ENCODE measurements around the gene CUX1. TPM values are rescaled to one million over a fixed set of nuclear protein-coding genes. Genes with fewer than 3 reads are reported as not detected.

CUX1 gene
- total RNA-seq, 2 experiments from 2014 or later, result 35.6 to 38.0 TPM

DNA sequence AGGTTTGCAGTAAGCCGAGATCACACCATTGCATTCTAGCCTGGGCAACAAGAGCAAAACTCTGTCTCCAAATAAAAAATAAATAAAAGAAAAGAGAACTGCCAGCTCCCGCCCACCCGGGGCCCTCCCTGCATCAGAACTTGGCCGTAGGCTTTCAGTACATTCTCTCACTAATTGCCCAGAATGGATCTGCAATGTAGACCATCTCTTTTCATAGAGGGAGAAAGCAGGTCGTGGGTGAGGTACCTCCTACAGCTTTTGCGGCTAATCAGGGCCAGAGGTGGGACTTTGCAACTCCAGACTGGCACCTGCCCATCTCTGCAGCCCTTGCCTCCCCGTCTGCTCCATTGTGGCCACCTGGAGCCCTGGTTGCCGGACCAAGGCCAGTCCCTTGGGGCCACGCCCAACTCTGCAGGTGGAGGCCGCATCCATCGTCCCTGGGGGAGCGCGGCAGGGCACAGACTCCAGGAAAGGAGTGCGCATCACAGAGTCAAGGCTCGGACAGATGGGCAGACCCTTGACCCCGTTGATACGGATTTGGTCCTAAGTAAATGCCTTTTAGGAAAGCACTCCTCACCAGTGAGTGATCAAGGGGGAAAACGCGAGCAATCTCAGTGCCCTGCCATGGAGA, 290.2 kb downstream of the CUX1 start:
- intact Hi-C loops (cut with DNase I, micrococcal nuclease), result no loop called here
- H3K9me3 Mint-ChIP-seq, result no peaks in the 10 kb centered on the region
- Histone ChIP-seq H3K27me3 (ENCODE audit: control insufficient read depth in 1 of 2, insufficient read depth in 2 of 2, low read length in 2 of 2) (no peaks in the 10 kb centered on the region), H3K4me3 (ENCODE audit: low read length) (no peak overlapping the region), H3K9me3 (ENCODE audit: control insufficient read depth in 1 of 2, insufficient read depth in 1 of 2, low read length in 2 of 2) (no peaks in the 10 kb centered on the region), H3K36me3 (ENCODE audit: insufficient read depth, low read length) (peaks cover 18% of the 10 kb centered on the region), H3K4me1 (ENCODE audit: insufficient read depth, low read length) (no peaks in the 10 kb centered on the region), H3K27ac (ENCODE audit: low read depth in 1 of 2, low read length in 2 of 2) (no peak overlapping the region)
- peaks cover 57% of the 10 kb centered on the region for H3K36me3 Mint-ChIP-seq (ENCODE audit: low read depth)
- ChIA-PET POLR2A (no interaction called here), CTCF (no interaction called here)
- H3K4me3 Mint-ChIP-seq, result no peak overlapping the region
- no peak overlapping the region for H3K27ac Mint-ChIP-seq
- no peaks in the 10 kb centered on the region for H3K27me3 Mint-ChIP-seq
- TF ChIP-seq, protein P1, sequence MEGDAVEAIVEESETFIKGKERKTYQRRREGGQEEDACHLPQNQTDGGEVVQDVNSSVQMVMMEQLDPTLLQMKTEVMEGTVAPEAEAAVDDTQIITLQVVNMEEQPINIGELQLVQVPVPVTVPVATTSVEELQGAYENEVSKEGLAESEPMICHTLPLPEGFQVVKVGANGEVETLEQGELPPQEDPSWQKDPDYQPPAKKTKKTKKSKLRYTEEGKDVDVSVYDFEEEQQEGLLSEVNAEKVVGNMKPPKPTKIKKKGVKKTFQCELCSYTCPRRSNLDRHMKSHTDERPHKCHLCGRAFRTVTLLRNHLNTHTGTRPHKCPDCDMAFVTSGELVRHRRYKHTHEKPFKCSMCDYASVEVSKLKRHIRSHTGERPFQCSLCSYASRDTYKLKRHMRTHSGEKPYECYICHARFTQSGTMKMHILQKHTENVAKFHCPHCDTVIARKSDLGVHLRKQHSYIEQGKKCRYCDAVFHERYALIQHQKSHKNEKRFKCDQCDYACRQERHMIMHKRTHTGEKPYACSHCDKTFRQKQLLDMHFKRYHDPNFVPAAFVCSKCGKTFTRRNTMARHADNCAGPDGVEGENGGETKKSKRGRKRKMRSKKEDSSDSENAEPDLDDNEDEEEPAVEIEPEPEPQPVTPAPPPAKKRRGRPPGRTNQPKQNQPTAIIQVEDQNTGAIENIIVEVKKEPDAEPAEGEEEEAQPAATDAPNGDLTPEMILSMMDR (IDR thresholded peaks at IDR 0.05), result no peak
- no peaks in the 10 kb centered on the region for H3K4me1 Mint-ChIP-seq (ENCODE audit: low read depth)
- DNase-seq, result no peak
- no peak for ATAC-seq (ENCODE audit: poor library complexity)

DNA sequence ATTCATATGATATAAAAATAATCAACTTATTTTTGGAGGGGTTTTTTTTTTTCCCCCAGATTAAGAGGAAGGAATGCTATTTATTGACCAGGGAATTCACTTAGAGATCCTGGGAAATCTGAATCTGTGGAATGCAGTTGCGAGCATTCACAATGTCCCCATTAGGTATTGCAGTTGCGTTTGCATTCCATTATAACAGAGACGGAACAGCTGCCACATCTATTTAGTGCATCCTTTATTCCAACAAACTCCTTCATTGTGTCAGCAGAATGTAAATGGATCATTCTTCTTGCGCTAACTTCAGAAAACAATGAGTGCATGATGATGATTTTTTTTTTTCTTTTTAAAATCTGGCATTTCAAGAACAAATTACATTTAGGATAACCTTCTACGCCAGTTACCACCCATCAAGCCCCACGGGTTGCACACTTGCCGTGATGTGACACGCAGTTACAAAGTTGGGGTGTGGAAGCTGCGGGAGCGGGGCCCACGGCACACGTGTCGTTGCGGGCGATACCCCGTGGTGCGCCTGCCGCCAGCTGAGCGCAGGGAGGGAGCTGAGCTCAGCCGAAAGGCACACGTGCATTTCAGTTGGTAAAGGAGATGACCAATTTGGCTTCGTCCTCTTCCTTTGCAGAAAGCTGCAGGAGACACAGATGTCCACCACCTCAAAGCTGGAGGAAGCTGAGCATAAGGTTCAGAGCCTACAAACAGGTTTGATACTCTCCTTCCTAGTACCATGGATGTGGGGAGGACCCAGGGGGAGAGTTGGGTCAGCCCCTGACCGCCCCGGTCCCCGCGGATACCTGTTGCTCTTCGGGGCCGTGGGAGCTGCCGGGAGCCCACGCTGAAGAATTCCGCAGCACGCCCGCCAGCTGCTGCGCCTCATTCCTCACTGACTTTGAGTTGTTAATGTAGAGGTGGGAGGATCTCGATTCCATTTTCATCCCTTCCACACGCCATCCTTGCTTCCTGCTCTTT, 293.9 kb downstream of the CUX1 start:
- TF ChIP-seq, protein P1 (IDR thresholded peaks at IDR 0.05), result no peak
- CTCF ChIA-PET, result no interaction called here

GRCh38 chr7:102115181-102115580, 297.8 kb downstream of the CUX1 start:
- TF ChIP-seq, protein P1 (IDR thresholded peaks at IDR 0.05), result no peak
- Mint-ChIP-seq H3K4me3 (no peak overlapping the region), H3K9me3 (no peaks in the 10 kb centered on the region), H3K4me1 (ENCODE audit: low read depth) (no peaks in the 10 kb centered on the region), H3K36me3 (ENCODE audit: low read depth) (peaks cover 70% of the 10 kb centered on the region), H3K27me3 (no peaks in the 10 kb centered on the region), H3K27ac (no peak overlapping the region)
- H3K9me3 ChIP-seq (ENCODE audit: control insufficient read depth in 1 of 2, insufficient read depth in 1 of 2, low read length in 2 of 2), result no peaks in the 10 kb centered on the region
- no peak overlapping the region for H3K4me3 ChIP-seq (ENCODE audit: low read length)
- no peak overlapping the region for H3K27ac ChIP-seq (ENCODE audit: low read depth in 1 of 2, low read length in 2 of 2)
- CTCF ChIA-PET, result no interaction called here
- intact Hi-C loops (cut with DNase I, micrococcal nuclease), result no loop called here
- no peaks in the 10 kb centered on the region for H3K4me1 ChIP-seq (ENCODE audit: insufficient read depth, low read length)
- DNase-seq, result no peak
- no peak for ATAC-seq (ENCODE audit: poor library complexity)
- H3K27me3 ChIP-seq (ENCODE audit: control insufficient read depth in 1 of 2, insufficient read depth in 2 of 2, low read length in 2 of 2), result no peaks in the 10 kb centered on the region
- POLR2A ChIA-PET, result no interaction called here
- H3K36me3 ChIP-seq (ENCODE audit: insufficient read depth, low read length), result peaks cover 30% of the 10 kb centered on the region

More for the DNA sequence above, 293.9 kb downstream of the CUX1 start:
- peaks cover 54% of the 10 kb centered on the region for H3K36me3 Mint-ChIP-seq (ENCODE audit: low read depth)
- no peaks in the 10 kb centered on the region for H3K9me3 Mint-ChIP-seq
- ATAC-seq (ENCODE audit: poor library complexity) (no peak), DNase-seq (no peak)
- no peak overlapping the region for H3K4me3 ChIP-seq (ENCODE audit: low read length)
- no peak overlapping the region for H3K27ac Mint-ChIP-seq
- peaks cover 25% of the 10 kb centered on the region for H3K36me3 ChIP-seq (ENCODE audit: insufficient read depth, low read length)
- H3K4me1 ChIP-seq (ENCODE audit: insufficient read depth, low read length), result no peaks in the 10 kb centered on the region
- H3K27me3 ChIP-seq (ENCODE audit: control insufficient read depth in 1 of 2, insufficient read depth in 2 of 2, low read length in 2 of 2), result no peaks in the 10 kb centered on the region
- intact Hi-C loops (cut with DNase I, micrococcal nuclease), result no loop called here
- H3K9me3 ChIP-seq (ENCODE audit: control insufficient read depth in 1 of 2, insufficient read depth in 1 of 2, low read length in 2 of 2), result no peaks in the 10 kb centered on the region
- no peak overlapping the region for H3K27ac ChIP-seq (ENCODE audit: low read depth in 1 of 2, low read length in 2 of 2)
- no peaks in the 10 kb centered on the region for H3K4me1 Mint-ChIP-seq (ENCODE audit: low read depth)
- POLR2A ChIA-PET, result no interaction called here
- no peaks in the 10 kb centered on the region for H3K27me3 Mint-ChIP-seq
- H3K4me3 Mint-ChIP-seq, result no peak overlapping the region
